ENCODE data around the gene OLFML3.

DNA sequence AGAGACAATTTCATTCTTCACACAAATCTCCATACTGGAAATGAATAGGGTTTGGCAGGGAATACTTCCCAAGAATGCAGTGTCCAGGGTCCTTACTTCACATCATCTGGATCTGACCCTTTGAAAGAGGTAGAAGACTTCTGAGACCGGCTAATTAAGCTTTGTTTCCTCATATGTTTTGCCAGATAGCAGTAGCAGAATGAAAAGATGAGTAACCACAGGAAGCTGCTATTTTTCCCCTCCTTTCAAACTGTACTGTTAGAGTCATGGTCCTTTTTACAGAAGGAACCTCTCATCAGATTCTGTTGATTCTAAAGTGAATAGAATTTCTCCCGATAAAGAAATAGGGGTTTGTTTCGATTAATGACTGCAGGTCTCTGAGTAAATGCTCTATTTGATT is 1.4 kb upstream of the OLFML3 start:
- no peak for TF ChIP-seq POLR2A (IDR thresholded peaks at IDR 0.05; ENCODE audit: low read length)
- TF ChIP-seq GATA1 (IDR thresholded peaks at IDR 0.05; ENCODE audit: low read depth, low read length): no peak
